HepG2 (cell line): ENCODE data around the gene FAM3B.

Experiments used
- BRCA1 ChIP-seq: sonication (generic); formaldehyde crosslinking; IDR thresholded peaks from 2 replicates; pipeline ENCODE4 v1.4.0; 2020; ENCODE audit warnings: missing genetic modification reagents
- BRD4 ChIP-seq: sonication (generic); formaldehyde crosslinking; IDR thresholded peaks from 2 replicates; pipeline ENCODE4 v1.4.0; 2020; ENCODE audit warnings: missing genetic modification reagents
- CREB1 ChIP-seq, 2 experiments: fragments of 450-650 bp in 1 of 2; IDR thresholded peaks; 2 replicates each; pipeline ENCODE4 v1.6.1; 2016 to 2017; ENCODE audit warnings: control low read depth in 1 of 2, mild to moderate bottlenecking in 1 of 2, missing compliant biosample characterization in 1 of 2, missing genetic modification characterization in 1 of 2
- DRAP1 ChIP-seq: IDR thresholded peaks from 2 replicates; pipeline ENCODE4 v1.6.1; 2016; ENCODE audit warnings: missing genetic modification reagents, missing compliant biosample characterization
- FOXP4 ChIP-seq: sonication (generic); formaldehyde crosslinking; IDR thresholded peaks from 2 replicates; pipeline ENCODE4 v1.4.0; 2020; ENCODE audit warnings: missing genetic modification reagents
- KDM1A ChIP-seq: IDR thresholded peaks from 2 replicates; pipeline ENCODE4 v1.6.1; 2016; ENCODE audit warnings: missing compliant biosample characterization
- MTA1 ChIP-seq: sonication (generic); formaldehyde crosslinking; IDR thresholded peaks from 2 replicates; pipeline ENCODE4 v1.4.0; 2020; ENCODE audit warnings: missing genetic modification reagents, mild to moderate bottlenecking, borderline replicate concordance
- NFYC ChIP-seq: IDR thresholded peaks from 2 replicates; pipeline ENCODE4 v1.6.1; 2016; ENCODE audit warnings: missing genetic modification reagents, missing compliant biosample characterization
- SNAI1 ChIP-seq: sonication (generic); formaldehyde crosslinking; IDR thresholded peaks from 2 replicates; pipeline ENCODE4 v1.5.0; 2020; ENCODE audit warnings: mild to moderate bottlenecking, missing genetic modification reagents, borderline replicate concordance

GRCh38 chr21:41398251-41398650, 81.7 kb downstream of the FAM3B start:
- TF ChIP-seq BRCA1 (CRISPR knock-in tag) (no peak), DRAP1 (no peak), SNAI1 (no peak), NFYC (CRISPR knock-in tag) (no peak), FOXP4 (no peak), BRD4 (CRISPR knock-in tag) (no peak), MTA1 (CRISPR knock-in tag) (no peak), CREB1 (IDR thresholded peaks at IDR 0.05) (no peak), CREB1 (CRISPR knock-in tag; IDR thresholded peaks at IDR 0.05) (no peak), KDM1A (no peak)
